Kidney (tissue), 14 donors: ENCODE data around the gene PRDM16. TPM values are rescaled to one million over a fixed set of nuclear protein-coding genes. Genes with fewer than 3 reads are reported as not detected.

Experiments
- DNase-seq, 5 donors: peaks; one replicate each; pipeline ENCODE4 v3.0.0-alpha.2; 2013 to 2020
- FAIRE-seq: peaks from 2 replicates; lab custom pipeline; 2012; peaks lifted over from hg19 to GRCh38; lab: Jason Lieb, UNC
- H3K27ac ChIP-seq, 2 donors: one replicate each; pipeline ENCODE4 v1.7.0; 2013; ENCODE audit warnings: low read depth in 2 of 2, low read length in 2 of 2, inconsistent platforms in 1 of 2
- H3K27me3 ChIP-seq: one replicate; pipeline ENCODE4 v1.7.1; 2013; ENCODE audit warnings: low read length, inconsistent platforms; ENCODE audit not compliant: control insufficient read depth, insufficient read depth
- H3K36me3 ChIP-seq, 3 donors: one replicate each; pipeline versions ENCODE4 v1.7.0 to v1.7.1; 2013; ENCODE audit warnings: low read length in 3 of 3, control low read depth in 1 of 3, inconsistent platforms in 1 of 3; ENCODE audit not compliant: insufficient read depth in 3 of 3, control insufficient read depth in 2 of 3
- H3K4me1 ChIP-seq, 3 donors: one replicate each; pipeline versions ENCODE4 v1.7.0 to v1.7.1; 2013; ENCODE audit warnings: low read length in 3 of 3, inconsistent platforms in 1 of 3, low read depth in 1 of 3; ENCODE audit not compliant: control insufficient read depth in 2 of 3, insufficient read depth in 2 of 3
- H3K4me3 ChIP-seq, 3 donors: one replicate each; pipeline versions ENCODE4 v1.7.0 to v1.8.1; 2013; ENCODE audit warnings: low read length in 3 of 3, control low read depth in 1 of 3, inconsistent platforms in 1 of 3
- H3K9ac ChIP-seq, 3 donors: one replicate each; pipeline versions ENCODE4 v1.7.0 to v1.7.1; 2013; ENCODE audit warnings: low read length in 3 of 3, control low read depth in 1 of 3, inconsistent platforms in 1 of 3
- H3K9me3 ChIP-seq, 3 donors: one replicate each; pipeline versions ENCODE4 v1.7.0 to v1.7.1; 2013; ENCODE audit warnings: low read length in 3 of 3, control low read depth in 1 of 3, inconsistent platforms in 1 of 3; ENCODE audit not compliant: control insufficient read depth in 2 of 3, insufficient read depth in 1 of 3
- CTCF ChIP-seq: IDR thresholded peaks from 3 replicates; pipeline ENCODE4 v1.5.1; 2012; ENCODE audit warnings: mild to moderate bottlenecking, moderate library complexity, borderline replicate concordance; ENCODE audit not compliant: insufficient read depth; ENCODE audit errors: extremely low read depth
- intact Hi-C: fragments of 100-400 bp; cut with DNase I; formaldehyde crosslinking; loops from one replicate; pipeline ENCODE4 v1.11.1; 2022
- polyA plus RNA-seq: library from polyadenylated mRNA; stranded (reverse); fragments of 350-450 nt; fragmentation: Illumina TruSeq; extraction: RNeasy Lipid Tissue Mini Kit (QIAGEN cat#74804); gene quantifications from one replicate; pipeline ENCODE4 v1.2.3, GENCODE V29; 2014; ENCODE audit warnings: low read depth, low replicate concordance; ENCODE audit not compliant: insufficient read depth
- total RNA-seq: library from RNA; stranded (reverse); fragmentation: NEBNext Ultra II Directional; extraction: Animal tissue kit (Norgen Biotek cat#: 25700); gene quantifications from one replicate; pipeline ENCODE4 v1.2.1, GENCODE V29; 2021
- donor health status: control.
- donor health status: control.
- donor health status: control.
- donor health status: control.
- donor health status: control.
- donor health status: DM: yes; HTN: yes; CAD: no.
- donor health status: Normal renal cell carcinoma (clear cell type).

PRDM16 gene
- total and polyA plus RNA-seq, 2 donors from 2014 or later = 3.0 to 21.9 TPM

DNA sequence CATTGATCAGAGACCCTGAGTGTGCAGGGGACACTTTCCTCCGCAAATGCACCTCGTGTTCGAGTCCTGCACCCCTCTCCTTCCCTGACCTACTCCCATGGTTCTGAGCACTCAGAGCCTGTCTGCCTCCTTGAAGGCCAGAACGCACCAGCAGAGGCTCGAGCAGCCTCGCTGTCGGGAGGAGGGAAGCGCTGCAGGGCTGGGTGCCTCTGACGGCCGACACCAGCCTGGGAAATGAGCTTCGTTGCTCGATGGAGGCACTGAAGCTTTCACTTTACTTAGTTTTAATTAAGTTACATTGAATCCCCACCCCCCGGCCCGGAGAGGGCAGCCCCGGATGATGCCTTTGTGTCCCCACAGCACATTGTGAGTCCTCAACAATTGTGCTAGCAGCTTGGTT is 229.2 kb downstream of the PRDM16 start:
- H3K27ac ChIP-seq = no peak overlapping the region
- H3K27me3 ChIP-seq = no peaks in the 10 kb centered on the region
- H3K4me3 ChIP-seq = no peak overlapping the region
- H3K36me3 ChIP-seq = no peaks in the 10 kb centered on the region
- intact Hi-C loops = no loop called here
- no peaks in the 10 kb centered on the region for H3K4me1 ChIP-seq
- H3K9ac ChIP-seq = no peak overlapping the region
- H3K9me3 ChIP-seq = peaks cover 0 to 4% (median 0%) of the 10 kb centered on the region in 3 donors
- no peak for TF ChIP-seq CTCF
- DNase-seq (no peak), FAIRE-seq (no peak)

GRCh38 chr1:3304246-3304645 is 235.2 kb downstream of the PRDM16 start:
- no peak overlapping the region for H3K4me3 ChIP-seq
- peaks cover 0 to 4% (median 0%) of the 10 kb centered on the region in 3 donors for H3K9me3 ChIP-seq
- intact Hi-C loops = no loop called here
- no peaks in the 10 kb centered on the region for H3K4me1 ChIP-seq
- H3K27me3 ChIP-seq = peaks cover 2% of the 10 kb centered on the region
- FAIRE-seq (no peak), DNase-seq (no peak)
- no peaks in the 10 kb centered on the region for H3K36me3 ChIP-seq
- H3K27ac ChIP-seq = no peak overlapping the region
- H3K9ac ChIP-seq = no peak overlapping the region
- TF ChIP-seq CTCF = no peak

GRCh38 chr1:3304692-3305091 is 235.7 kb downstream of the PRDM16 start:
- no peak for DNase-seq
- Histone ChIP-seq H3K4me3 (no peak overlapping the region), H3K27ac (no peak overlapping the region), H3K36me3 (no peaks in the 10 kb centered on the region), H3K9ac (no peak overlapping the region), H3K27me3 (peaks cover 5% of the 10 kb centered on the region), H3K9me3 (peaks cover 0 to 4% (median 0%) of the 10 kb centered on the region in 3 donors), H3K4me1 (no peaks in the 10 kb centered on the region)
- no peak for FAIRE-seq
- no peak for TF ChIP-seq CTCF
- intact Hi-C loops = no loop called here

GRCh38 chr1:3305156-3305555 is 236.2 kb downstream of the PRDM16 start:
- Histone ChIP-seq H3K9me3 (peaks cover 0 to 4% (median 0%) of the 10 kb centered on the region in 3 donors), H3K36me3 (no peaks in the 10 kb centered on the region), H3K9ac (no peak overlapping the region), H3K4me1 (no peaks in the 10 kb centered on the region), H3K27me3 (peaks cover 5% of the 10 kb centered on the region), H3K27ac (no peak overlapping the region), H3K4me3 (no peak overlapping the region)
- FAIRE-seq (no peak), DNase-seq (no peak)
- intact Hi-C loops = no loop called here
- TF ChIP-seq CTCF = no peak
